Cardiac fibroblast (primary cell): ENCODE measurements around the gene PRIMPOL.

Experiments
- DNase-seq, 2 donors: peaks; one replicate each; pipeline versions ENCODE4 v3.0.0 to v3.0.0-alpha.2; 2010; ENCODE audit warnings: low read depth in 2 of 2
- H3K4me3 ChIP-seq, 2 donors: replicated peaks in 1 of 2; 1 replicate in 1 of 2; 2 replicates in 1 of 2; pipeline ENCODE4 v1.5.1; 2011; ENCODE audit warnings: low read depth in 2 of 2, low read length in 2 of 2, mild to moderate bottlenecking in 2 of 2, moderate library complexity in 1 of 2
- CTCF ChIP-seq: IDR thresholded peaks from one replicate; pipeline ENCODE4 v1.5.1; 2011; ENCODE audit warnings: low read depth, mild to moderate bottlenecking, low read length, inconsistent platforms

PRIMPOL gene

DNA sequence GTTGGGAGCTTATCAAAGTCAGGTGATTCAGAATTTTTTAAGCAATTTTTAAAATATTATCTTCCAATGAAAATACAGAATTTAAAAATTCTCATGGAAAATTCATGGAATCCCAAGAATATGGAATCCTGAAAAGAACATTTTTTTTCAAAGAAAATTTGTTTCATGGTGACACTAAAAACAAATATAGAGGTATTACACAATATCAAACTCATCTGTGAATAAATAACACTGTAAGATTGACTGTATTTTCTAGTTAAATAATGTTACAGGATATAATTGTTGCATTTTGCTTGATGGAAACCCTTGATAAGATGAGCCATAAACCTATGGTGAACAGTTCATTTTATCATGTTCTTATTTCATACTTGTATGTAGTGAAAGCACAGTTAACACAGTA, 11.4 kb downstream of the PRIMPOL start:
- TF ChIP-seq CTCF, result no peak
- no peak overlapping the region for H3K4me3 ChIP-seq
- no peak for DNase-seq

- no peak overlapping the region for H3K4me3 ChIP-seq
- no peak for TF ChIP-seq CTCF
- DNase-seq, result no peak
Measured at GRCh38 chr4:184662236-184662635, 12.7 kb downstream of the PRIMPOL start.

DNA sequence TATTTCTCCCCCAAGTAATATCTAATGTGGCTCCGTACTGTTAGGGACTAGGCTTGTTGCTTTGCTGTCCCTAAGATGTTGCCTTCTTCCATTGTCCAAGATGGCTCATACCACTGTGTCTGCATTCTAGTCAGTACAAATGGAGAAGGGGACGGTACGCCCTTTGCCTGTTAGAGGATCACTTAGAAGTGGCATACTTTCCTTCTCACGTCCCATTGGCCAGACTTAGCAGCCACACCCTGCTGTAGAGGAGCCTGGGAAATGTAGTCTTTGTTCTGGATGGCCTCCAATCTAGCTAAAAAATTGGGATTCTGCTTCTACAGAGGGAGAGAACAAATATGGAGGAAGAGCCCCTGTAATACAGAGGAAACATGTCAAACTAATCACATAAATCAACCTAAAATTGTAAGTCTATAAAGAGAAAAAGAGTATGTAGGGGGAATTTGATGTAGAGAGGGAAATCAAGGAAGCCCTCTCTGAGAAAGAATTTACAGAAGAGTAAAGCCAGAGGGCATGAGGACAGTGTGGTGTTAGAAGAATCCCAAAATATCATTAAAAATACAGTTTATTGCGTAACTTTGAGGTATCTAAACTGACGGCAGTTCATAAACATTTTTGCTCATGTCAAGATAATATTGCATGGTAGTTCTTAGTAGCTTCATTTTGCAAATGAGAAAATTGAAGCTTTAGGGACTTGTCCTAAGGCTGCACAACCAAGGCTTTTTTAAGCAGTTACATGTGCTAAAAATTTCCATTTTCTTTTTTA, 15.1 kb downstream of the PRIMPOL start:
- no peak overlapping the region for H3K4me3 ChIP-seq
- no peak for TF ChIP-seq CTCF
- DNase-seq, result peak; percentile 38 to 46

DNA sequence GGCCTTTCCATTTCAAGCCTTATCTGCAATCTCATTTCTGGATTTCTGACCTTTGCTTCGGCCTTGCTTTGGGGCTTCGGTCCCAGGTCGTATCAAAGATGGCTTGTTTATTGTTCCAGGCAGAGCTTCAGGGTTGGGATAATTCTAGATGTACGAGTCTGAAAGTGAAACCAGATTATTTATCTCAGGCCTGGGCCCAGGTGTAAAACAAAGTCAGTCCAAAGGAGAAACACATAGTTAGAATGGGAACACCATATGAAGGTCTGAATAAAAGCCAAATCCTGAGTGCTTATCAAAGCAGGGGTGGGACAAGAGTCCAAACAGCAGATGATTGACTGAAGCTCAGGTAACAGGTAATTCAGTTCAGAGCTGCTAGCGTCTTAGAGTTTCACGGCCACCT, 17.1 kb downstream of the PRIMPOL start:
- no peak overlapping the region for H3K4me3 ChIP-seq
- no peak for DNase-seq
- TF ChIP-seq CTCF, result no peak

- H3K4me3 ChIP-seq, result no peak overlapping the region
- no peak for TF ChIP-seq CTCF
- DNase-seq, result no peak
Measured at GRCh38 chr4:184668096-184668495, 18.6 kb downstream of the PRIMPOL start.

GRCh38 chr4:184668511-184669114, 19.1 kb downstream of the PRIMPOL start:
- no peak for TF ChIP-seq CTCF
- no peak overlapping the region for H3K4me3 ChIP-seq
- peak; percentile 23 to 44 for DNase-seq
